Gastrocnemius medialis (tissue), 4 donors: Measurements from ENCODE around the gene FRMD3. TPM values are rescaled to one million over a fixed set of nuclear protein-coding genes. Genes with fewer than 3 reads are reported as not detected.
A peak's percentile ranks its signal among the peaks of the same experiment; 100 is the strongest.

Source experiments
- ATAC-seq, 2 donors: fragments of 150-250 bp; one replicate each; pipeline ENCODE4 v1.9.1; 2016
- DNase-seq, 2 donors: peaks; one replicate each; pipeline ENCODE4 v3.0.0-alpha.2; 2019
- H3K27ac ChIP-seq, 4 donors: fragments of 200-600 bp; sonication (generic); 1 replicate in 1 of 4; 2 replicates in 3 of 4; pipeline ENCODE4 v1.5.1; 2016 to 2018; ENCODE audit warnings: mild to moderate bottlenecking in 2 of 4, moderate library complexity in 1 of 4
- H3K27me3 ChIP-seq, 3 donors: fragments of 200-600 bp; sonication (generic) in 2 of 3; 1 replicate in 1 of 3; 2 replicates in 2 of 3; pipeline versions ENCODE4 v1.5.1 to v1.6.0; 2016 to 2019; ENCODE audit warnings: mild to moderate bottlenecking in 1 of 3, moderate library complexity in 1 of 3
- H3K36me3 ChIP-seq, 2 donors: fragments of 200-600 bp; sonication (generic) in 1 of 2; one replicate each; pipeline ENCODE4 v1.5.1; 2017 to 2018
- H3K4me1 ChIP-seq, 2 donors: fragments of 200-600 bp; sonication (generic) in 1 of 2; one replicate each; pipeline ENCODE4 v1.5.1; 2016 to 2017; ENCODE audit warnings: mild to moderate bottlenecking in 2 of 2
- H3K4me3 ChIP-seq, 4 donors: fragments of 200-600 bp; sonication (generic) in 3 of 4; 1 replicate in 1 of 4; 2 replicates in 3 of 4; pipeline ENCODE4 v1.5.1; 2016 to 2019; ENCODE audit warnings: mild to moderate bottlenecking in 2 of 4
- H3K9me3 ChIP-seq, 3 donors: fragments of 200-600 bp; sonication (generic) in 2 of 3; 1 replicate in 1 of 3; 2 replicates in 2 of 3; pipeline ENCODE4 v1.5.1; 2016 to 2019
- POLR2A ChIP-seq, 2 donors: fragments of 450-650 bp; IDR thresholded peaks; one replicate each; pipeline ENCODE4 v1.6.1; 2017; ENCODE audit warnings: antibody characterized with exemption in 2 of 2, mild to moderate bottlenecking in 2 of 2, moderate library complexity in 2 of 2
- in situ Hi-C, 4 donors: fragments of 200-750 bp; cut with MboI; loops; one replicate each; pipeline versions ENCODE4 v1.15.0 to v1.8.0; 2017; ENCODE audit warnings: low sequenced_read_pairs in 4 of 4
- intact Hi-C: fragments of 100-400 bp; cut with DNase I; formaldehyde crosslinking; loops from one replicate; pipeline ENCODE4 v1.15.1; 2023; ENCODE audit warnings: low total_unique reads
- total RNA-seq, 4 donors: library from RNA; depleted of rRNA; stranded (reverse); fragments of >200 nt; gene quantifications; one replicate each; pipeline versions ENCODE4 v1.1.0 to v1.2.3, GENCODE V29; 2016
- TF ChIP-seq, protein P1 (sequence below), 5 experiments: fragments of 450-650 bp in 3 of 5; fragments of 200-600 bp in 2 of 5; sonication (generic) in 2 of 5; IDR thresholded peaks in 4 of 5; conservative IDR thresholded peaks in 1 of 5; 1 replicate in 4 of 5; 2 replicates in 1 of 5; pipeline ENCODE4 v1.5.1; 2016 to 2019; ENCODE audit warnings: antibody characterized with exemption in 5 of 5, mild to moderate bottlenecking in 3 of 5, moderate library complexity in 3 of 5

Gene FRMD3
- total RNA-seq, 4 donors from 2014 or later = 62.3 to 120 (median 94.6) TPM

- H3K4me1 ChIP-seq = peaks cover 20 to 33% of the 10 kb centered on the region in 2 donors
- ATAC-seq = no peak
- H3K27ac ChIP-seq = peak overlapping the region; percentile 47 to 73 (median 66)
- no peaks in the 10 kb centered on the region for H3K27me3 ChIP-seq
- H3K4me3 ChIP-seq = peak overlapping the region in 1 of 4 donors; percentile 18
- no peak for TF ChIP-seq POLR2A (IDR thresholded peaks at IDR 0.05)
- TF ChIP-seq, protein P1, sequence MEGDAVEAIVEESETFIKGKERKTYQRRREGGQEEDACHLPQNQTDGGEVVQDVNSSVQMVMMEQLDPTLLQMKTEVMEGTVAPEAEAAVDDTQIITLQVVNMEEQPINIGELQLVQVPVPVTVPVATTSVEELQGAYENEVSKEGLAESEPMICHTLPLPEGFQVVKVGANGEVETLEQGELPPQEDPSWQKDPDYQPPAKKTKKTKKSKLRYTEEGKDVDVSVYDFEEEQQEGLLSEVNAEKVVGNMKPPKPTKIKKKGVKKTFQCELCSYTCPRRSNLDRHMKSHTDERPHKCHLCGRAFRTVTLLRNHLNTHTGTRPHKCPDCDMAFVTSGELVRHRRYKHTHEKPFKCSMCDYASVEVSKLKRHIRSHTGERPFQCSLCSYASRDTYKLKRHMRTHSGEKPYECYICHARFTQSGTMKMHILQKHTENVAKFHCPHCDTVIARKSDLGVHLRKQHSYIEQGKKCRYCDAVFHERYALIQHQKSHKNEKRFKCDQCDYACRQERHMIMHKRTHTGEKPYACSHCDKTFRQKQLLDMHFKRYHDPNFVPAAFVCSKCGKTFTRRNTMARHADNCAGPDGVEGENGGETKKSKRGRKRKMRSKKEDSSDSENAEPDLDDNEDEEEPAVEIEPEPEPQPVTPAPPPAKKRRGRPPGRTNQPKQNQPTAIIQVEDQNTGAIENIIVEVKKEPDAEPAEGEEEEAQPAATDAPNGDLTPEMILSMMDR (IDR thresholded peaks at IDR 0.05 in 4 of 5, conservative IDR thresholded peaks at IDR 0.05 in 1 of 5) = no peak
- intact Hi-C loops (no loop called here), in situ Hi-C loops (no loop called here)
- no peaks in the 10 kb centered on the region for H3K9me3 ChIP-seq
- no peaks in the 10 kb centered on the region for H3K36me3 ChIP-seq
- no peak for DNase-seq
Observed at GRCh38 chr9:83473488-83473971, 64.7 kb downstream of the FRMD3 start.

DNA sequence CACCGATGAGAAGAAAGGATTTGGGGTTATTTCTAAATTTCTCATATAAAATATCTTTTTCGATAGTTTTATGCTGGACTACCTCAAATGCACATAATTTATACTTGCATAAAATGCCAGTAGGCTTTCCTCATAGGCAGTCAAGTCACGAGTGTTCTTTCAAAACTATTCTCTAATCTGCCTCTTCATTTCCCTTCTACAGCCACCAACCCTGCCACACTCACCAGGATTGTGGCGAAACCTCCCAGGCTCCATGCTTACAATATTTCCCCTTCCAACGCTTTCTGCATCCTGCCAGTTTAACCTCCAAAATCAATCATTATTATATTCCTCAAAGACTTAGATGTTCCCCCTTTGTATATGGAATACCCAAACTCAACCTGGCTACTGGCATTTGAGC, 65.4 kb downstream of the FRMD3 start:
- Histone ChIP-seq H3K27ac (peak overlapping the region; percentile 47 to 73 (median 66)), H3K27me3 (no peaks in the 10 kb centered on the region), H3K4me1 (peaks cover 22 to 33% of the 10 kb centered on the region in 2 donors), H3K36me3 (no peaks in the 10 kb centered on the region), H3K4me3 (no peak overlapping the region), H3K9me3 (no peaks in the 10 kb centered on the region)
- TF ChIP-seq, protein P1 (IDR thresholded peaks at IDR 0.05 in 4 of 5, conservative IDR thresholded peaks at IDR 0.05 in 1 of 5) = no peak
- no peak for TF ChIP-seq POLR2A (IDR thresholded peaks at IDR 0.05)
- ATAC-seq (no peak), DNase-seq (no peak)
- in situ Hi-C loops (no loop called here), intact Hi-C loops (no loop called here)

DNA sequence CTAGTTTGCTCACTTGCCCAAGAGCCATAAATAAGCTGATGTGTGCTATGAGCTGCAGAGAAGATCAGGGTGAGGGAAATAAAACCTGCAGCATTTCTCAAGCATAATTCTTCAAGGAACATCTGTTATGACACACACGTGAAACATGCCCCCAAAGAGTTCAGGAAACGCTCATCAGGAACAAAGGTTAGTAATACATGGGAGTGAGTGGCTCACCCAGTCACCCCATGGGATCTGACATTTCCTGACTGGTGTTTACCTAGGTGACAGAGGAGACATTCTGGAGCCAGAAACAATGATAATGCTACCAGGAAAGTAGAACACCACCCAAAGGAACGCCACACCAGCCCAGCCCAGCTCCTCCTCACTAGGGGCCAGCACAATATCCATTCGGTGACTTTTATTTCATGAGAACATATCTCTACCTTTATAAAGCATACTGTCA, 66.0 kb downstream of the FRMD3 start:
- H3K4me1 ChIP-seq = peaks cover 27 to 33% of the 10 kb centered on the region in 2 donors
- DNase-seq (no peak), ATAC-seq (peak; percentile 37 to 57)
- TF ChIP-seq, protein P1 (IDR thresholded peaks at IDR 0.05 in 4 of 5, conservative IDR thresholded peaks at IDR 0.05 in 1 of 5) = no peak
- no peak for TF ChIP-seq POLR2A (IDR thresholded peaks at IDR 0.05)
- no peaks in the 10 kb centered on the region for H3K9me3 ChIP-seq
- H3K4me3 ChIP-seq = no peak overlapping the region
- H3K27me3 ChIP-seq = no peaks in the 10 kb centered on the region
- intact Hi-C loops (no loop called here), in situ Hi-C loops (no loop called here)
- H3K27ac ChIP-seq = peak overlapping the region; percentile 47 to 73 (median 66)
- no peaks in the 10 kb centered on the region for H3K36me3 ChIP-seq

DNA sequence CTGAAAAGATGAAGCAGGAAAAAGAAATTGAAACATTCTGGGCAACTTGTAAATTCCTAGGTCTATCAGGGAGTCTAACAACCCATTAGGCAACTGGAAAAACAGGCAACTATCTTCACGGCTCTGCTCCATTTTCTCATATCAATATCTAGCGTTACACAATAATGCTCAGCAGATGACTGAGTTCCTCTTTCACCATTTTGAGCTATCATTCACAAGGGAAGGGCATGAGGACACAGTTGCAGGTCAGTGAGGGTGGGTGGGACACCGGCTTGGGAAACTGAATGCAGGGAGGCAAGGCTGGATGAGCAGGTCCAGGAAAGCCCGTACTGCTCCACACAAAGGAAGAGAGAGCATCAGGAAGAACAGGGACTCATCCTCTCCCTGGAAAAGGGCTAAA, 67.0 kb downstream of the FRMD3 start:
- Histone ChIP-seq H3K27me3 (no peaks in the 10 kb centered on the region), H3K36me3 (no peaks in the 10 kb centered on the region), H3K4me1 (peaks cover 34 to 42% of the 10 kb centered on the region in 2 donors), H3K9me3 (no peaks in the 10 kb centered on the region), H3K27ac (peak overlapping the region; percentile 47 to 73 (median 66)), H3K4me3 (no peak overlapping the region)
- in situ Hi-C loops = no loop called here
- intact Hi-C loops = no loop called here
- ATAC-seq (peak in 1 of 2 donors; percentile 18), DNase-seq (no peak)
- no peak for TF ChIP-seq POLR2A (IDR thresholded peaks at IDR 0.05)
- TF ChIP-seq, protein P1 (IDR thresholded peaks at IDR 0.05 in 4 of 5, conservative IDR thresholded peaks at IDR 0.05 in 1 of 5) = no peak

DNA sequence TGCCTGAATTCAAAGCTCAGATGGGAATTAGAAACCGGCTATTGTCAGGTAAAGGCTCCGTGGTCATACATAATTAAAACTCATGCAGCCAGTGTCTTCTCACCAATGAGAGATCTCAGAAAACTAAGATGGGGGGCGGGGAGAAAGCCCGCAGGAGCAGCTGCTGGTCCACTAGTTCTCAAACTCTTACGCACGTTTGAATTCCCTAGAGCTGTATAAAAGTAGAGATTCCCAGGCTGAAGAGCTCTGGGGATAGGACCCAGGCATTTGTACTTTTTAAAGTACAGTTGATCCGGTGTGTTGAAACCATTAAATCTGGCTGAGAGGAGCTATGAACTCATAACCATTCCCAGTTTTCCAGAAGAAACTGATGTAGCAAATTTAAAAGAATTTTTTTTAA, 68.5 kb downstream of the FRMD3 start:
- H3K27ac ChIP-seq = peak overlapping the region in 3 of 4 donors; percentile 59 to 73 (median 73)
- in situ Hi-C loops (no loop called here), intact Hi-C loops (no loop called here)
- DNase-seq = no peak
- no peaks in the 10 kb centered on the region for H3K9me3 ChIP-seq
- no peak overlapping the region for H3K4me3 ChIP-seq
- H3K36me3 ChIP-seq = no peaks in the 10 kb centered on the region
- no peaks in the 10 kb centered on the region for H3K27me3 ChIP-seq
- peak; percentile 67 to 70 for ATAC-seq
- peaks cover 34 to 46% of the 10 kb centered on the region in 2 donors for H3K4me1 ChIP-seq
- TF ChIP-seq POLR2A (IDR thresholded peaks at IDR 0.05) = no peak
- TF ChIP-seq, protein P1 (IDR thresholded peaks at IDR 0.05 in 4 of 5, conservative IDR thresholded peaks at IDR 0.05 in 1 of 5) = no peak
